Measurements from ENCODE around the gene KHDRBS2.

DNA sequence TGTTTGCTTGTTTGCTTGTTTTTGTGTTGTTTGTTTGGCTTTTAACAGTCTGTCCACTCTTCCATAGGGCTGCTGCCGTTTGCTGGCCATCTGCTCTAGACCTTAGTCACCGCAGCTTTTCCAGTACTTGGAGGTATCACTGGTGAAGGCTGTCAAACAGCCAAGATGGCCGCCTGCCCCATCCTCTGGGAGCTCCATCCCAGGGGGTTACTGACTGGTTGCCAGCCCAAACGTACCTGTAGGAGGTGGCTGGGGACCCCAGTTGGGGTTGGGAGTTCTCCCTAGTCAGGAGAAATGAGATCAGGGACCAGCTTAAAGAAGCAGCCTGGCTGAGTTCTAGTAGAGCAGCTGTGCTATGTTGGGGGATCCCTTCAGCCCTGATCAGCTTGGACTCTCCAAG lies 418.4 kb downstream of the KHDRBS2 start:
- TF ChIP-seq, protein P1, sequence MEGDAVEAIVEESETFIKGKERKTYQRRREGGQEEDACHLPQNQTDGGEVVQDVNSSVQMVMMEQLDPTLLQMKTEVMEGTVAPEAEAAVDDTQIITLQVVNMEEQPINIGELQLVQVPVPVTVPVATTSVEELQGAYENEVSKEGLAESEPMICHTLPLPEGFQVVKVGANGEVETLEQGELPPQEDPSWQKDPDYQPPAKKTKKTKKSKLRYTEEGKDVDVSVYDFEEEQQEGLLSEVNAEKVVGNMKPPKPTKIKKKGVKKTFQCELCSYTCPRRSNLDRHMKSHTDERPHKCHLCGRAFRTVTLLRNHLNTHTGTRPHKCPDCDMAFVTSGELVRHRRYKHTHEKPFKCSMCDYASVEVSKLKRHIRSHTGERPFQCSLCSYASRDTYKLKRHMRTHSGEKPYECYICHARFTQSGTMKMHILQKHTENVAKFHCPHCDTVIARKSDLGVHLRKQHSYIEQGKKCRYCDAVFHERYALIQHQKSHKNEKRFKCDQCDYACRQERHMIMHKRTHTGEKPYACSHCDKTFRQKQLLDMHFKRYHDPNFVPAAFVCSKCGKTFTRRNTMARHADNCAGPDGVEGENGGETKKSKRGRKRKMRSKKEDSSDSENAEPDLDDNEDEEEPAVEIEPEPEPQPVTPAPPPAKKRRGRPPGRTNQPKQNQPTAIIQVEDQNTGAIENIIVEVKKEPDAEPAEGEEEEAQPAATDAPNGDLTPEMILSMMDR (optimal IDR thresholded peaks at IDR 0.05 in 1 of 3, IDR thresholded peaks at IDR 0.05 in 1 of 3, conservative IDR thresholded peaks at IDR 0.05 in 1 of 3; ENCODE audit: extremely low read depth in 1 of 3, insufficient read depth in 2 of 3, low read length in 3 of 3), result no peak
- no peak for TF ChIP-seq EZH2 (IDR thresholded peaks at IDR 0.05; ENCODE audit: low read length)
